Measurements from ENCODE around the gene ERBB4.

The ERBB4 gene

DNA sequence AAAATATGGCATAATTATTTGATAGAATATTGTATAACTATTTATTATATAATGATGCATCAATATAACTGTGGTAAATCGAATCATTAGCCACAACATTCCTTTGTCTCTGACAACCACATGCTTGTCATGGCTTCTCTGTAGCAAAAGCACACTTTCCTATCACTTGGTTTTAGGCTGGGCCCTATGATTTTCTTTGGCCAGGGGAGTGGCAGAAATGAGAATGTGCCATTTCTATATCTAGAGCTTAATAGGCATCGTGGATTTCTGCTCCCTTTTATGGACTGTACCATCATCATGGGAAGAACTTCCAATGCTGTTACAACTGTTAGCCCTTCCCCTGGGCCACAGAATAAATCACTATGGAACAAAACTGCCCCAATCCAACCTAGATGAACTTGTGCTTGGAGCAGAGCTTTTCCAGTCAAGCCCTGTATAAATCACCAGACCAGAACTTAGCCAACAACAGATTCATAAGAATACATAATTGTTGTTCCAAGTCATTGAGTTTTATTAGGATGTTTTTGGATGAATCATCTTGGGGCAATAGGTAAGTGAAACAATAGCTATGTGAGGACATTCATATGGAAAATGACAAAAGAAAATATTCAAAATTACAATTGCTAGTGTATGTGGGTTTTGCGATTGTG lies 715.8 kb downstream of the ERBB4 start:
- DNase-seq (ENCODE audit: low spot score) = no peak

DNA sequence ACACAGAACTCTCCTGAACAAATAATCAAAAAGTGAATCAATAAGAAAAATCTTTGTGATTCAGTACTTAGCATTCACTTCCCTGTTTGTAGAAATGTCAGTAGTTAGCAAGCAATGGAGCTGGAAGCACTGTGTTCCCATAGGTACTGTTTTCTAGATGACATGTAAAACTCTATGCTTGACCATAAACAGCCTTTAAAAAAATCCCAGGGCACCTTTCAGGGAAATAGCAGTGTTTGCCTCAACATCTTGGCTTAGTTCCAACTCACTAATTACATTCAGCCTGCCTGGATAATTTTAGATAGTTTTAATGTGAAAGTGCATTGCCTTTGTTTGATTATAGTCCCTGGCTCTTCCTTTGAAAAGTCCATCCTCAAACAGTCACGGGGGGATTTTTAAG lies 721.8 kb downstream of the ERBB4 start:
- no peak for DNase-seq (ENCODE audit: low spot score)

DNA sequence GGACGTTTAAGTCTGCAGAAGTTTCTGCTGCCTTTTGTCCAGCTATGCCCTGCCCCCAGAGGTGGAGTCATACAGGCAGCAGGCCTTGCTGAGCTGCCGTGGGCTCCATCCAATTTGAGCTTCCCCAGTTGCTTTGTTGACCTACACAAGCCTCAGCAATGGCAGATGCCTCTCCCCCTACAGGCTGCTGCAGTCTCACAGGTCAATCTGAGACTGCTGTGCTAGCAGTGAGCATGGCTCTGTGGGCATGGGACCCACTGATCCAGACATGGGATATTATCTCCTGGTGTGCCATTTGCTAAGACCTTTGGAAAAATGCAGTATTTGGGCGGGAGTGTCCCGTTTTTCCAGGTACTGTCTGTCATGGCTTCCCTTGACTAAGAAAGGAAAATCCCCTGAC lies 726.0 kb downstream of the ERBB4 start:
- no peak for DNase-seq (ENCODE audit: low spot score)

DNA sequence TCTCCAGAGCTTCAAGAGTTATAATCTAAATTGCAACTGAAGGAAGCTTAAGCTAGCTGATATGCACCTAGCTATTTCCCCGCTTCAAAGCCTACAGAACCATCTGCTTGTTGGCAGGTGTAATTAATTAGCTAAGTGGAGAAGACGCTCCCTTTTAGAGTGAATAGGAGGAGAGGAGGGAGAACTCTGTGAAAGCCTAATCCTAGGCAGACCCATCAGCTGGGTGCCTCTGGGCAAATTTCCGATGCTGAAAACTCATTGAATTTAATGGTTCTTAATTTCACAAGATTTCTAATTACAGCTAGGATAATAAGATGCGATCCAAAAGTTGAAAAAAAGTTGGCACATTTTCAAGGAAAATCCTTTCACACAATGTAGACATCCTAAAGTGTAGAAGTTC lies 735.9 kb downstream of the ERBB4 start:
- no peak for DNase-seq (ENCODE audit: low spot score)

DNA sequence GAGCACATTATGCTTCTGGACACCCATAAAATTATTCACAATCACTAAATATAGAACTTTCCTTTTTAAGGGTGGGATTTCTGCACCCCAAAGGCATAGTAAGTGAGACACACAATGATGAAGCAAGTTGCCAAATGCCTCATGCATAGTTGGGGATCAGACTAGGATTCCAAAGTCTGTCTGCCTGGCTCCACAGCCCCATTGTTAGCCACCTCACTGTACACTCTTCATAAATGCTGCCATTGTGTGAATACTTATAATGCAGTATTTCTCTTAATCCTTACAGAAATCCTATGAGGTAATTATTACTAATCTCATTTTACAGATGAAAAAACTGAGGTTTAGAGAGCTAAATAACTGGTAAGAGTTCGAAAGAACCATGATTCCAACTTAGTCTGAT lies 738.6 kb downstream of the ERBB4 start:
- DNase-seq (ENCODE audit: low spot score) = no peak

DNA sequence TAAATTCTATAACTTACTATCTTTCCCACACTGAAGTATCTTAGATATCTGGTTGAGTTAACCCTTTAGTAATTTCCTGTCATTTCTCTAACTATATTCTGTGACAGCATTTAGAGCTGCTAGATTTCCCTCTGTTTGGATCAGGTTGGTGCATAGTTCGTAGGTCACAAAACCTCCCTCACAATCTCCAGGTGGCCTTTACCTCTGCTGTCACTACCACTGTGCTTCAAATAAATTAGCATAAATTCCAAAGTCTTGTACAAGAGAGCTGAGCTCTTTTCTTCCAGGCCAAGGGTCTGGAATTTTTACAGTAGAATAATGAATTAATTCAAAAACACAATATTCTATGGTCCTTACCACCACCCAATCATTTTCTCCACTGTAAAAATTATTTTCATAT lies 739.7 kb downstream of the ERBB4 start:
- DNase-seq (ENCODE audit: low spot score) = no peak

DNA sequence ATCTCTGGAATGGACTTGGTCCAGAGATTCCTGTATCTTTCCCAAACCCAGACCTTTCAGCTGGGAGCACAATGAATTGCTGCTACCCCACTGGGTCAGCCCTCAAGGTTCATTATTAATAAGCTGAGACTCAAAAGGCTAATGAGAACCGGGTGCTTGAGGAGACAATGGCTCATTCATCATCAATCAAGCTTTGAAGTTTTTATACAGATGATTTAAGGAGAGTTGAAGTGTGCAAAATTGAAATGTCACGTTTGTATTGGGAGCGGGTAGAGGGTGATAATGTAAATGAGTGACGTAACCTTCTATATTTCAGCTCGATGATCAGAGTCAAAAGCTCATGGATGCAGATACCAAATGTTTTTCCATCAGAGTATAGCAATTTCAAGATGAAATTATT lies 744.9 kb downstream of the ERBB4 start:
- DNase-seq (ENCODE audit: low spot score) = no peak

DNA sequence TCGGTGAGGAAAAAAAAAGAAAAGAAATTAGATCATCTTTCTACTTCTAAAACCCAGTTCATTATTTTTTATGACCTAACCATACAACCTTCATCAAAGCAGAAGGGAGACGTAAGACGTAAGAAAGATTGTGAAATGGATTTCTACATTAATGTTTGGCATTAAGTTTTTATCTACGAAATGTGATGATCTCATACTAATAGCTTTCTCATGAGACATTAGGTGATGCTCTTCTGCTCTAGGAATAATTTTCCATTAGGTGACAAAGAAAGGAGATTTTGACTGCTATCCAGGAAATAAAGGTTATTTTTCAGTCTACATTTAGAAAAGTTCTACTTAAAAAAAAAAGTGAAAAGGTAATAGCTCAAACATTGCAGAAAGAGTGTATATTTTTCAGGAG lies 748.6 kb downstream of the ERBB4 start:
- no peak for DNase-seq (ENCODE audit: low spot score)

DNA sequence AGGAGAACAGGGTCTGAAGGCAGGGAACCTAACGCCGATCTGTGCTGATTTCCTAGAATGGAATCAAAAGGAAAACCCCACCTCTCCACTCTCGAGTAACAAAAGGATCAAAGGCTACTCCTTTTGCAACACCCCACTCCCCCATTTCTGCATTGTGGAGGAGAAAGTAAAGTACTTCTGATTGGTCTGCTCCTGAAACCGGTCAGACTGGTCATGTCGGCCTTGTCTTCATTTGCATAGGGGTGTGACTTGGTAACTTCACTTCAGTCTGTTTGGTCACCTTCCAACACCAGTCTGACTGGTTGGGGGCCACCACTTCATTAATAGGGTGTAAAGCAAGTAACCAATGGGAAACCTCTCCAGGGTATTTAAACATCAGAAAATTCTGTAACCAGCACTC lies 771.9 kb downstream of the ERBB4 start:
- no peak for DNase-seq (ENCODE audit: low spot score)

DNA sequence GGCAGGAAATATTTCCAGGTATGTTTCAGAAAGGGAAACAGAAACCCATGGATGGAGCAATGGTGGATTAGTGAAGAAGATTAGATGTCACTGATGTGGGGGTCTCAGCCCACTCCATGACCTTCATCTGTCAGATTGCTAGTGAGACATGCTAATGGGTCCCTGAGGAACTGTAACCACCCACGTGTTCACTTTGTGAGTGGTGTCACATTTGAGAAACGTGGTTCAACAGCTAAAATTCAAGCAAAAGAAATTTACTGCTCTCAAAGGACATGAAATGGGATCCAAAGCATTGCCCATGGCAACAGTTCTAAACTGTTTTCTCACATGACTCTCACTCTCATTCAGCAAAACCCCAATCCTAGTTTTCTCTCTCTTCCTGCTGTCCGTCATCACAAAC lies 776.1 kb downstream of the ERBB4 start:
- no peak for DNase-seq (ENCODE audit: low spot score)

DNA sequence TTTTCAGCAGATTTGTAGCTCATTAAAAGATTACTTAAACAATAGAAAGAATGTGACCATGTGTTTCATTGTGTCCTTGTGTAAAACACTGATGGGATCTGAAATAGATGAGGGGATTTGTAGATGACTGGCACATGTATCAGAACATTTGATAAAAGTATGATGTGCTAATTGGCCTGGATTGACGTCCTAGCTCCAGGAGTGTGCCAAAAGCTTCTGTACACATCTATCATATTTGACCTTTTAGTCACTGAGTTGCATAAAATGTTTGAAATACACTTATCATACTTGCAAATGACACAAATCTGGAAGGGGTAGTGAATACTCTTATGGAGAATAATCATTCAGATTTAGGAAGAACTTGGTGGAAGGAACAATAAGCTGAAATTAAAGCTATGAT lies 778.5 kb downstream of the ERBB4 start:
- DNase-seq (ENCODE audit: low spot score) = no peak

DNA sequence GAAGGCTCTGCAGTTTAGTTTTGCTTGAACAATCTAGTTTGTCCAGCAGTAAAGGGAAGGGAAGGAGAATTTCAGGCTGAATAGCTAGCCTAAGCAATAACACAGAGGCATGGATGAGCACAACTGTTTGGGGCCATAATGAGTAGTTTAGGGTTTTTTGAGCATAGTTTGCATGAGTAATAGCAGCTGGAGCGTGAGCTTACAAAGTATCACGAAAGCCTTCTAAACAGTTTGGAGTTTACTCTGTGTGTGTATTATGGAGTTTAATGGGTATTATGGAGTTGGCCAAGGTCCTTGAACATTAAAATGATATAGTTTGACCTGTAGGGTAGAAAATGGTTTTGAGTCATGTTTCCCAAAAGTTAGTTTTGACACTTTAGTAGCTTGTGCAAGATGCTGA lies 782.3 kb downstream of the ERBB4 start:
- DNase-seq (ENCODE audit: low spot score) = no peak

DNA sequence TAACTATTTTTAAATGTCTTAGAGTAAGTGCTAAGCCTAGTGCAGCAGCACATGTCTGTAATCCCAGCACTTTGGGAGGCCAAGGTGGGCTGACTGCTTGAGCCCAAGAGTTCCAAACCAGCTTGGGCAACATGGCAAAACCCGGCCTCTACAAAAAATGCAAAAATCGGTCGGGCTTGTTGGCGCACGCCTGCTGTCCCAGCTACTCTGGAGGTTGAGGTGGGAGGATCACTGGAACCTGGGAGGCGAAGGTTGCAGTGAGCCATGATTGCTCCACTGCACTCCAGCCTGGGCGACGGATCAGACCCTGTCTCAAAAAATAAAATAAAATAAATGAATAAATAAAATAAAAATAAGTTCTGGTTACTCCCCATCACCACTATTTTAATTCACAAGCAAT lies 783.4 kb downstream of the ERBB4 start:
- no peak for DNase-seq (ENCODE audit: low spot score)

DNA sequence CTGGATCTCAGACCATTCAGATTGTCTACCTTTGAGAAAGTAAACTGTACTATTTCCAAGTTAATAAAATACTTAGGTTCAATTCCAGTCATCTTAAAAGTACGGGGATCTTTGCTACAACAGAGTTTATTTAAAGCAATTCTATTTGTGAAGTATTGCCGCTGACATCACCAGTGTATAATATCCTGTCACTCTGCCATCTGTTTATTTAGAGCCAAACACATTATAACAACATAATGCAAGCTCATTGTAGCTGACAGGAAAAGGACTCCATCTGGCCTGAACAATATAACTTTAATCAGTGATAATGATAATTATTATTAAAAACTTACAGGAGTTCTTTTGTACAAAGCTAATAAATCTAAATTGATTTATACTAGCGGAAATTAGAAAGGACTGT lies 786.8 kb downstream of the ERBB4 start:
- no peak for DNase-seq (ENCODE audit: low spot score)

DNA sequence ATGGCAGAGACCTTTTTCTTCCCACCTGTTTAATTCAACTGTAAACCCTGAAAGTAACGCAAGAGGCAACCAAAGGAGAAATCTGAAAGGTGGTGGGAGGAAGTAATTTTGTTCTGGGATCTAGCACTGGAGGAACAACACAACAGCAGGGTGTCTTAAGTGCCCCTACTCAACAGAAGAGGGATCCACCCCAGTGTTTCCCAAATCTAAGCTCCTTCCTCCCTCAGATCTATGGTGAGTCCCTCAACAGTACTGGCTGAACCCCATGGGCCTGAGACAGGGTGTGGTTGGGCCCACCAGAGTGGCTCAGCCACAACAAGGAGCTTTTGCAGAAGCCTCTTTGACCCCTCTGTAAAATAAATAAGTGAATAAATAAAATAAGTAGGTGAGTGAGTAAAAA lies 790.3 kb downstream of the ERBB4 start:
- DNase-seq (ENCODE audit: low spot score) = no peak

DNA sequence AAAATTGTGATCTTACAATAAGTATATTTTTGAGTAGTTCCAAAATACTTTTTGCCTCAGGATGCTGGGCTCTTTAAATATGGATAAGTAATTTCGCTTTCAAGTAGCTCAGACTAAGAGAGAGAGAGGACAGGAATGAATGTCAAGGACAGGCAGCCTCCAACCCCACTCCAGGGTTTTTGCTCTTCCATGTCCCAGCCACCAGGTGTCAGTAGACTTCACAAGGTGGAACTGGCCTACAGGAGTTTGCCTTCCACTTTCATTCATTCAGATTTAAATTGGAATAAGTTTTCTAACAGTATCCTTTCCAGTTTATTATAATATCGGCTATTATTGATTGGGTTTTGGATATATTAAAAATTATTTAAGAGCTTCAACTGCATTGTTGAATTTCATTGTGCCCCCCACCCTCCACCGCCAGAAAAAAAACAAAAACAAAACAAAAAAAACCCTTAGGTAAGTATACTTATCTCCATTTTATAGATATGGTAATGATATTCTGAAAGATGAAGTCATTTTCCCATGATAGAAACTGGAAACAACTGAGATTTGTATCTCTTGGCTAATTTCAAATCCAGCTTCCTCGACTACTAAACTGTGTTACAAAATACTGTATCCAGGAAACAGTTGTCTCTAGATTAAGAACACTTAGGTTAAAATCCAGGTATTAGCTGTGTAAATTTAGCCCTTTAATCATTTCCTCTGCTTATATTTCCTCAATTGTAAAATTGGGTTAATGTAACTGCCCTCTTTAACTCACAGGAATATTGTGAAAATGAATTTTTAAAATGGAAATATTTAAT lies 793.1 kb downstream of the ERBB4 start:
- no peak for DNase-seq (ENCODE audit: low spot score)

DNA sequence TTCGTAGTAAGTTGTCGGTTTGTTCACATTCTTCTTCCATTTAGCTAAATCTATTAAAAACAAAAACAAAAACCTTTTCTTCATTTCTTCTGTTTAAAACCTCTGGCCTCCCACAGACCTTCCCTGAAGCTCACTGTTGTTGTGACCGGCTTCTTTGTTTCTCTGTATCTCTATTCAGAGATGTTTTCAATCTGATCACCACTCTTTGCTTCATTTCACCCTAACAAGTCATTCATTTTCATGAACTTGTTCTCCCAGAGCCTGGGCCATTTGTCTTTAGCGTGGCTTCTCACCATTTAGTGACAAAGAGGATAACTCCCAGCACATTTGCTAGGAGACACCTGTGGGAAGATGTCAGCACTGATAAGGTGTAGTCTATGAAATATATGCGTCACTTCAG lies 794.2 kb downstream of the ERBB4 start:
- DNase-seq (ENCODE audit: low spot score) = no peak

DNA sequence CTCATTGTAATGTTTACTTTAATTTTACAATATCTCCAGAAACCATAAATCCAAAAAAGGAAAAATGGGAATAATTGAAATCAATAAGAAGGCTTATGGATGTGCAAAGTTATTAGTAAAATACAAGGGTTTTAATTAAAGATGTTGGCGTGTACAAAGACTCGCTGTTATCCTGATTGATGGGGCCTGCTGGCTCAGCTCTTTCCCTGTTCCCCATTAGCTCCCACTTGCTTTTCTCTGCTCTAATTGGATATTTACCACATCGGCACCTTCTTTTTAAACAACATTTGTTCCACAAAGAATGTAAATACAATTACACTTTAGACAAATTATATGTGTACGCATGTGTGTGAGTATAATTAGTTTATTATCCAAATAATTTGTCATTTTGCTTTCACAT lies 796.6 kb downstream of the ERBB4 start:
- no peak for DNase-seq (ENCODE audit: low spot score)

DNA sequence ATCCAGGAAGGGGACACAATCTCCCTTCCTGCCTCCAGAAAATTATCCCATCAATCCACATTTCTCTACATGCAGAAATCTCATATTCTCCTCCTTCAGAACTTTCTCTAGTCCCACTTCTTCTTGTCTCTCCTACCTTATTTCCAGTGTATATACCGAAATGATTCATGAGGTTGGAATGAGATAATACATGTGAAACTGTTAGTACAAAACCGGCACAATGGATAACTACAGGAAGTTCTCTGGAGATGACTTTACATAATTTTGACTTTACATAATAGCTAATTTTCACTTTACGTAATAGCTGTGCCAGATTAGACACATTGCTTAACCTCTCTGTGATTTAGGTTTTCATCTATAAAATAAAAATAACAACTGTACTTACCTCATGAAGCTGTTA lies 801.3 kb downstream of the ERBB4 start:
- DNase-seq (ENCODE audit: low spot score) = no peak

DNA sequence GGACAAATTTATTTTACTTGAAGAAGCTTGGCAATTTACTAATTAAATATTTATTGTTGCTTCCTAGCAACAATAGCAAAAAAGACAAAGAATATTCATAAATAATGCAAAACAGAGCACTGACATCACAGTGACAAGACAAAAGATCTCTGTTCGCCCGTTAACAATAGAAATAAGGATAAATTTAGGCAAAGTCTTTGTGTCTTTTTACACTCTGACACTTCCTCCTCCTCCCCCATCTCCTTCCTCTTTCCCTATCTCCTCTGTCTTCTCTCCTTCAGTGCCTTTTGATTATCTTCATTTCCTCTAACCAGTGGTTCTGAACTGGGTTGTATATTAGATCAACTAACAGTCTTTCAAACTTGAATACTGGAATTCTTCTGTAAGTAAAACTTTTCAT lies 808.4 kb downstream of the ERBB4 start:
- no peak for DNase-seq (ENCODE audit: low spot score)

DNA sequence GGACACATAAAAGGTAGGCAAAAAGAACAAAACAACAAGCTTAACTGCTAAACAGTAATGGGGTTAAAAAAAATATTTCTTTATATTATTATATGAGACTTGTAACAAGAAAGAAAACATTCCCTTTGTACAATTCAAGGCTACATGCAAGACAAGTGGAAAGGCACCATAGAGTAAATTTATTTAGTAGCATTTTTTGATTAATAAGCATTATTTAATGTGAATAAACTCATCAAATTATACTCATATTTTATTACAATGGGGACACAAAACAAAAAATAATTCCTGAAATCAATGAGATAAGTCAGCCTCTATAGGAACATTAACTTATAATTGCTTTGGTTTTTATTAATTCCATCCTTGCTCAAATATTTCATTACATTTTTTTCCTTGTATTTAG lies 809.2 kb downstream of the ERBB4 start:
- no peak for DNase-seq (ENCODE audit: low spot score)

DNA sequence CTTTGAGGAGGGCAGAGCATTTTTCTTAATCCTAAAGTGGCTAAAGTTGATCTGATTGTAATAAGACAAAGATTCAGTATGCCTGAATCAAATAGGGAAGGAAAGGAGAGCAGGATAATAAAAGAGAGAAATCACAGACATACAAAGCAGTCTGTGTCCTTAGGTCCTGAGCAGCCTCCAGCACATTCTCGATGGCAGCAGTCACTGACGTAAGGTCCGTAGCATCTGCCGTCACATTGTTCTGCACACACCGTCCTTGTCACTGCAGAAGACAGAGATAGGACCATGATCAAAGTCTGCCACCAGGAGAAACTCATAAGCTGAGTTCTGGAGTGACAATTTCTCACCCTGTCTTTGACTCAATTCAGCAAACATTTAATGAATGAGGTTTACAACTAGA lies 813.7 kb downstream of the ERBB4 start:
- no peak for DNase-seq (ENCODE audit: low spot score)

DNA sequence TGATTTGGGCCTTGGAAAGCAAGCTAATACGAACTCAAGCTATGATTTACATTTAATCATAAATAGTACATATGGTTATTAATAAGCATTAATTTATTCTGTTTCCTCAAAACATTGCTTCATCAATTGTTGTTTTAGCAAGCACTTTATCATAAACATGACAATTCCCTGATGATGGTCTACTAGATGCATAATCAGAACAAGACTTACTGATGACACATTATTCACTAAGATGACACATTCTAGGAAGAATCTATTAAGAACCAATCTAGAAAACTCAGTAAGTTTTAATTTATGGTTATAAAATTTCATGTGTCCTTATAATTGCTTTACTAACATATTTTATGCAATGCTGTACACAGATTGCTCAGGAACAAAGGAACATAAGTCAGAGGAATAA lies 815.2 kb downstream of the ERBB4 start:
- DNase-seq (ENCODE audit: low spot score) = no peak

DNA sequence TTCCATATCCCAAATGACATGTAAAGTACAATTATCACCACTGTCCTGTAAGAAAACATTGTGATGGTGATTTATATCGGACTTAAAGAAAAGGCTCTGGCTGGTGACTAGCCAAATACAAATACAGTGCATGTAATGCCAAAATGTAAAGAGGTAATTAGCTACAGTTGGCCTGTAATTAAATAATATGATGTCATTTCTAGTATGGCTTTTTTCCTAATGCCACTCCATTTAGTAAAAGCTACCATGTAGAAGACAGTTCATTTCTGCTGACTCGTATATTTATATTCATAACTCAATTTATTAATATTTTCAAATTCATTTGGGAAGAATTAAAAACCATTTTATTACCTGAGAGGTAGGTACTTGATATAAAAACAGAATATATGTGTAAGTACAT lies 815.7 kb downstream of the ERBB4 start:
- DNase-seq (ENCODE audit: low spot score) = no peak

Data from CD4-positive, alpha-beta T cell treated with Interleukin-2 at 100 ng/mL for 4 hours (primary cell).